Spinal cord (tissue), 4 donors: ENCODE results near the gene LAMC1. TPM values are rescaled to one million over a fixed set of nuclear protein-coding genes. Genes with fewer than 3 reads are reported as not detected.

Experiments
- polyA plus RNA-seq, 2 donors: library from polyadenylated mRNA; unstranded; fragments of 120-200 nt; gene quantifications; one replicate each; pipeline ENCODE4 v1.2.1, GENCODE V29; 2013; ENCODE audit not compliant: insufficient read length in 2 of 2
- small RNA-seq: library from RNA; depleted of rRNA; stranded (forward); fragments of <200 nt; gene quantifications from one replicate; pipeline ENCODE3, GENCODE V24; 2014; ENCODE audit warnings: low replicate concordance
- total RNA-seq, 2 donors: library from RNA; depleted of rRNA in 1 of 2; stranded (reverse); fragments of 120-200 nt in 1 of 2; fragments of >200 nt in 1 of 2; gene quantifications; one replicate each; pipeline versions ENCODE4 v1.2.3 to v1.2.4, GENCODE V29; 2013 to 2014

Gene LAMC1
- total and polyA plus RNA-seq, 4 donors: 47.5 to 174 (median 120) TPM

Small RNA genes lying within 50 kb of the gene (small RNA-seq; reads per million reads assigned to genes)
- gene RNU6-41P: not detected

Other genes with a start within 250 kb of the LAMC1 start
- 10 to 100 TPM; 14.3 to 60.3 TPM for gene NPL, start 233.6 kb upstream of the LAMC1 start, total RNA-seq
- gene NPL, start 233.6 kb upstream of the LAMC1 start, polyA plus RNA-seq: 10 to 100 TPM; 17.3 to 18.3 TPM
- gene DHX9, start 184.1 kb upstream of the LAMC1 start, total RNA-seq: 100 to 1,000 TPM; 163 to 183 TPM
- gene DHX9, start 184.1 kb upstream of the LAMC1 start, polyA plus RNA-seq: 100 to 1,000 TPM; 178 to 195 TPM
- under 1 TPM; 0.10 to 0.28 TPM for gene SHCBP1L, start 70.3 kb upstream of the LAMC1 start, total RNA-seq
- under 1 TPM; 0.25 to 0.30 TPM for gene SHCBP1L, start 70.3 kb upstream of the LAMC1 start, polyA plus RNA-seq
- under 1 TPM; 0.61 to 0.99 TPM for gene LAMC2, start 162.8 kb downstream of the LAMC1 start, total RNA-seq
- gene LAMC2, start 162.8 kb downstream of the LAMC1 start, polyA plus RNA-seq: 1 to 10 TPM; 1.6 to 1.8 TPM